Measurements from ENCODE around the gene KRT1.

Gene KRT1

DNA sequence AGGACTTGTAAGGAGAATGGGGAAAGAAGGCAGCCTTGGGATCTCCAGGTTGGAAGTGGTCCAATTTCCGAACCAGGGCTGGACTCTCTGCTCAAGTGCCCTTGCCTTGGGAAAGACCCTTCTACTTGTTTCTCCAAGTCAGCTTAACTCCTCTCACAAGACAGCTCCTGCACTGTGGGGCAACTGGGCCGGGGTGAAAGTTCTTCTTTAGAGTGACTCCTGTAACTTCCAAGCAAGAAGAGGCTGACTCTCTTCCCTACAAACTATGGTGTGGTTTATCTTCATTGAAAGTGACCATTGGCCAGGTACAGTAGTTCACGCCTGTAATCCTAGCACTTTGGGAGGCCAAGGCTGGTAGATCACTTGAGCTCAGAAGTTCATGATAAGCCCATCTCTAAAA, 13.7 kb downstream of the KRT1 start:
- no peak for TF ChIP-seq GATA3 (IDR thresholded peaks at IDR 0.05; ENCODE audit: low read depth, low read length)
- TF ChIP-seq GATA2 (IDR thresholded peaks at IDR 0.05; ENCODE audit: low read depth, low read length), result no peak

DNA sequence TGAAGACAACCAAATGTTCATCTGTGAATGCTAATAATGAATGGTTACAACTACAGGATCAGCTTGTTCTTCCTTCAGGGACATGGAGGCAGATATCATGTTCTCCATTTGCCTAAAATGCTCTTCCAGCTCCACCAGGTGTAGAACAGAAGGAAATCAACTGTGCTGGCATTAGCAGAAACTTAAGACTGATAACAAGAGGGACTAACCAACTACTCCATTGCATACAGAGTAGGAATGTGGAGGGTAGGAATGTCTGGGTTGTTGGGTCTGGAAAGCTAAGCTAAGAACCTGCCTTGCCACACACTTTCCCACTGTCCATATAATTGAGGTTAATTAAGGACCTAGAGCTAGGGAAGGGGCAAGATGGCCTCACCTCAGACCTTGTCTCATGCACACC, 16.8 kb downstream of the KRT1 start:
- TF ChIP-seq GATA3 (IDR thresholded peaks at IDR 0.05; ENCODE audit: low read depth, low read length) (no peak), GATA2 (IDR thresholded peaks at IDR 0.05; ENCODE audit: low read depth, low read length) (no peak)

DNA sequence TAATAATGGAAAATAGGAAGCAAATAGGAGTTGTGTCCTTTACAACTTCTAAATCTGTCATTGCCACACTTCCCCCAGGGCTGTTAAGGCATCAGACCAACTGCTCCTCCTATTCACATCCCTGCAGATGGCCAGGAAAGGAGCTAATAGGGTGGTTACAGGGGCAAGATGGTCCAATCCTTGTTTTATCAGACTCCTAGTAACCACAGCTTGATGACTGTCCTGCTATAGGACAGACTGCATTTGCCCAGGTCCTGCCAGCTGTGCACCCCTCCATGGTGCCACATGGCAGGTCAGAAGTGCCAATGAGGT, 17.3 kb downstream of the KRT1 start:
- TF ChIP-seq GATA3 (IDR thresholded peaks at IDR 0.05; ENCODE audit: low read depth, low read length) (no peak), GATA2 (IDR thresholded peaks at IDR 0.05; ENCODE audit: low read depth, low read length) (no peak)

DNA sequence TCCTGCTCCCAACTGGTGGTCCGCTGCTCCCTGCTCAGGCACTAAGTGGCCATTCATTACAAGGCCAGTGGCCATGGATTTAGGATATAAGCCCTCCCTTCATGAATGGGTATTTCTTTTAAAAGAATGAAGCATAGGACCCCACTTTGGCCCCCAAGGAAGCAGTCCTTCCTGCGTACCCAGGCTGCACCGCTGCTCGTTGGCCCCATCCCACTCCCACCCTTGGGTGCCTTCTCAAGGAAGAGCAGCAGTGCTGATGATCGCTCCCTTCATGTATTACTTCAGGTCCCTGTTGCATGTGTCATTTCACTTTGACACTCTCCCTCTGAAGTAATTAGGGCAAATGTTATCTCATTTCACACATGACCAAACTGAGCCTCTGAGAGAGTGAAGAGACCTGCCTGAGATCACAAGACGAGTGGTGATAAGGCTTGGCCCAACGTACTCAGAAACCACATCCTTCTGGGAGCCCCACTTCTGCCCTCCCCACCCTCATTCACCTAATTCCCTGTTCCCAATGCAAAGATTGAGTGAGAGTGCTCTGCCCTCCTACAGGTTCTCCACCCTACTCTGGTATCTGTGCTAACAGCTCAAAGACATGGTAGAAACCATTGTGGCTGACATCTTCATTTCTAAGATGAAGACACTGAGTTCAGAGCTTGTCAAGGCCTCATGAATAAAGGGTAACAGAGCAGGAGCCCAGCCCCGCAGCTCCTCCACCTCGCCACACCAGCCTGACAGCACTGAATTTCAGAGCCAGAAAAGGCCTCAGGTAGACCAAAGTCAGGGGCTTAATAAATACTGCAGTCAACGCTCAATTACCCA, 17.9 kb downstream of the KRT1 start:
- TF ChIP-seq GATA3 (IDR thresholded peaks at IDR 0.05; ENCODE audit: low read depth, low read length) (no peak), GATA2 (IDR thresholded peaks at IDR 0.05; ENCODE audit: low read depth, low read length) (no peak)

DNA sequence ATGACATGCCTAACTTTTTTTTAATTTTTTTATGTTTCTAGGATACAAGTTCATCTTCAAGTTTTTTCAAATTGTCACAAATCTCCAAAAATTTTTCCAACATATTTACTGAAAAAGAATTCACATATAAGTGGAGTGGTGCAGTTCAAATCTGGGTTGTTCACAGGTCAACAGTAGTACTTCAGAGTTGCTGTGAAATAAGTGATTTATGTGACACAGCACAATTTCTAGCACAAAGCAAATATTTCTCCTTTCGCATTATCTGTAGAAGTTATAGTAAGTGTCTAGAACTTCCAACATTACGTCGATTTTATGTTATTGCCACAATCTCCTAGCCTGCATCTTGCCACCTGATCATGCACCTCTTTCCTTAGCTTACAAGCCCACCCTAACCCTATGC, 18.5 kb downstream of the KRT1 start:
- no peak for TF ChIP-seq GATA2 (IDR thresholded peaks at IDR 0.05; ENCODE audit: low read depth, low read length)
- no peak for TF ChIP-seq GATA3 (IDR thresholded peaks at IDR 0.05; ENCODE audit: low read depth, low read length)

DNA sequence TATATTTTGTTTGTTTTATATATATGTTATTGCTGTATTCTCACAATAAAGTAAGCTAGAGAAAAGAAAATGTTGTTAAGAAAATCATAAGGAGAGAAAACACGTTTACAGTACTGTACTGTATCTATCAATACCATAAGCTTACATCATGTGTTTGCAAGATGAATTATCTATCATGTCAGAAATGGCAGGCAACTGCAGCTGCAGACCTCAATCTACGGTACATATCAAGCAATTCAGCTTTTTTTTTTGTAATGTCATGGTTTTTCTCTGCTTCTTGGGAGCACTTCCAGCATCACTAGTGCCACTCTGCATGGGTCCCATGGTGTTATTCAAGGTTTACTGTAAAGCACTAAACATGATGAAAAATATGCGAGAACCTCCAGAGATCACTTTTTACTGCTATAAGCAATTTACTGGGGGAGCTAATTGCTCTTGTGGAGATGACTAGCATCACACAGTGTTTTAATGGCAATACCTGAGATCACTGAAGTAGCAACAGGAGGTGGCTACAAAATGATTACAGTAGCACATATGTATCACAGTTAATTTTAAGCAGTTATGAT, 19.2 kb downstream of the KRT1 start:
- TF ChIP-seq GATA2 (IDR thresholded peaks at IDR 0.05; ENCODE audit: low read depth, low read length) (no peak), GATA3 (IDR thresholded peaks at IDR 0.05; ENCODE audit: low read depth, low read length) (no peak)

DNA sequence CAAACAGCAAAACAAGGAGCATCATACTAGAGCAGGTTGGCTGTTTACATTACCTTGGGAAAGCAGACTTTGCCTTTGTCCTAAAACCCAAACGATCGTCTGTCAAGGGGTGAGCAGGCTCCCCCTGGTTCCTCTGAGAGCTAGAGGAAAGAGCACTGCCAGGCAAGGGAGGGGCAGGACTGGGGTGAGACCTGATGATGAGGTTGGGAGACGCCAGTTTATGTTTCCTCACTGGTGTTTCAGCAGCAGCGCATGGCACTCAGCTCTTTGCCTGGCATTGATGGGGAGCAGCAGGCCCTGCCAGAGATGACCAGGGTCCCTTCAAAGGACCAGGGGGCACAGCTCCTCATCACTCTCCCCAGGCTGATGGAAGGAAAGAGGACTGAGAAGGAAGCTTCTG, 20.3 kb downstream of the KRT1 start:
- TF ChIP-seq GATA3 (IDR thresholded peaks at IDR 0.05; ENCODE audit: low read depth, low read length), result no peak
- no peak for TF ChIP-seq GATA2 (IDR thresholded peaks at IDR 0.05; ENCODE audit: low read depth, low read length)

DNA sequence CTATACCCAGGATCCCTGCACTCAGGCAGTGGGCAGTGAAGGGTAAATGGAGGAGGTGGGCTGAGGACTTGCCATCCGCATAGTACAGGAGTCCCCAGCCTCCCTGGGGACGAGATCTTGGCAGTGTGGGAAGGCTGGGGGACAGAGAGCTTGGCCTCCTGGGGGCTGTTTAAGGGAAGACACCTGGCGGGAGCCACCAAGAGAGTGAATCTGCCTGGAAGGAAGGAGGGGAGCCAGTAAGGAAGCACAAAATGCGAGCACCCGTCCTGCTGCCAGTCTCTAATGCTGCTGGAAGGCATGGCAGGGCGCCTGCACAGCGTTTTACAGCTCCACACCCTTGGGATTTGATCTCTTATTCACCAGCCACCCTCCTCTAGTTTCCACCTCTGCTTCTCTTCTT, 20.8 kb downstream of the KRT1 start:
- TF ChIP-seq GATA3 (IDR thresholded peaks at IDR 0.05; ENCODE audit: low read depth, low read length), result no peak
- TF ChIP-seq GATA2 (IDR thresholded peaks at IDR 0.05; ENCODE audit: low read depth, low read length), result no peak

DNA sequence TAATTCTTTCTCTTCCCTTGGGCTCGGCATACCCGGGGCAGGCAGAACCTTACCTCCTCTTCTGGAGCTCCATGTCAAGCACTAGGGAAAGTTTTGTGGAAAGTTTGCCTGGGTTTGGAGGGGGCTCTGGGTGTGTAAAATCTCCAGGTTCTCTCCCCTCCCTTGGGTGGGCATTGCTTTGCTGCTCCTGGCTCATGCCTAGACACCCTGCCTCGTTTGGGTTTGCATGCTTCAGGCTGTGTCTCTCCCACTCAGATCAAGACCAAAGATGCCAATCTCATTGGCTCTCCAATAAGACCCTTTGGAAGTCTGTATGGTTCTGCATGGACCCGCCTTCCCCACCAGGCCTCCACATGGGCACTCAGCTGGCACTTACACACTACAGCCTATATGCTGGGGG, 22.0 kb downstream of the KRT1 start:
- TF ChIP-seq GATA2 (IDR thresholded peaks at IDR 0.05; ENCODE audit: low read depth, low read length) (no peak), GATA3 (IDR thresholded peaks at IDR 0.05; ENCODE audit: low read depth, low read length) (no peak)

DNA sequence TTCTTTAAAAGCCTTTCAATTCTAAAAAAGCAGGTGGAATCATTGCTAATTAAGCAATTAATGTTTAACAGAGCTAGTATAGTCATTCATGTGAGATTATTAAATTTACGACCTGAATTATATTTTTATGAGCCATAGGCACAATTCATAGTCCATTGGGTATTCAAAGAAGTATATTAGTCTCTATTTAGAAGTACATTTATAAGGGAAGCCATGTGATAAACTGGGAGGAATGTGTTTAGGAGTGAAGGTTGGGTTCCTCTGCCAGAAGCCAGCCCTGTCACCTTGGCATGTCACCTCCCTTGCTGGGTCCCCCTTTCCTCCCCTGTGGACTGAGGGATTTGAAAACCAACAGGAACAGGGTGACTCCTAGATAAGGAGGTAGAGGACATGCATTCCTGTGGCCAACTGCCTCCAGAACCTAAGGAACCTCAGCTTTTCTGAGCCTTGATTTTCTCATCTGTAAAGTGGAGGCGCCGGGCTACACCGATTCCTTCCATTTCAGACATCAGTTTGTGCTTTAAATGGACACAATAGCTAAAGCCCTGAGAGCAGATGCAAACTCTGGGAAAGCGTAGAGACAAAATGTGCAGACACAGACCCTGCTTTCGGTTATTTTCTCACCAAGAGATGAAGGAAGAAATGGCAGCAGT, 22.8 kb downstream of the KRT1 start:
- TF ChIP-seq GATA2 (IDR thresholded peaks at IDR 0.05; ENCODE audit: low read depth, low read length) (no peak), GATA3 (IDR thresholded peaks at IDR 0.05; ENCODE audit: low read depth, low read length) (no peak)

DNA sequence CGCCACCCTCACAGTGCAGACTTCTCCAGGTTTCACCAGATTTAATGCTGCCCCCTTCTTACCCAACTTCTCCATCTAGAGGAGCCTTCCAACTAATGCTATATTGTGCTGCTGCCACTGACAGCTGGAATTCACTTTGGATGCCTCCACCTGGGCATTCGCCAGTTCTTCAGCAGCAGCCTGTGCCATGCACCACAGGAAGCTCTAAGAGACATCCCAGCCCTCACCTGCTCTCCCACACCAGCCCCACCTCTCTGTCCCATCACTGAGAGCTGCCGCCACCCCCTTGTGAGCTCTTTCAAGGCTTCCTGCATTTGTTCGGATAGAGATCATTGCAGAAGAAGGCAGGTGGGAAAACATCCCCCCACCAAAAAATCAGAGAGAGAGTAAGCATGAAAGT, 23.6 kb downstream of the KRT1 start:
- TF ChIP-seq GATA2 (IDR thresholded peaks at IDR 0.05; ENCODE audit: low read depth, low read length), result no peak
- TF ChIP-seq GATA3 (IDR thresholded peaks at IDR 0.05; ENCODE audit: low read depth, low read length), result no peak

DNA sequence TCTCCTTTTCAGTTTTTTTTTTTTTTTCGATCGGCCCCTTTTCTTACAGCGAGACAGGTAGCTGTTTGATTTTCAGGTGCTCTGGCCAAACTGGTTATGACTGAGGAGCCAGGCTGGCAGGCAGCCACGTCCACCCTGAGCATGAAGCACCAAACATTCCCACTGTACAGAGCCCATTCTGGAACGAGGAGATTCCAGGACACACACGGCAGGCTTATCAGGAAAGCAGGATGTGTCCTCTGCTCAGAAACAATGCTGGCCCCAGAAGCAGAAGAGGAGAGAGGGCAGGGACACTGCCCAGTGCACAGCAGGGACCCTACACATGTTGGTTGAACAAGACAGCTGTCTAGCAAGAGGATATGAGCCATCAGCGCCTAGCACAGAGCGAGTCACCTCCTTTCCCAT, 24.5 kb downstream of the KRT1 start:
- TF ChIP-seq GATA3 (IDR thresholded peaks at IDR 0.05; ENCODE audit: low read depth, low read length), result no peak
- no peak for TF ChIP-seq GATA2 (IDR thresholded peaks at IDR 0.05; ENCODE audit: low read depth, low read length)

DNA sequence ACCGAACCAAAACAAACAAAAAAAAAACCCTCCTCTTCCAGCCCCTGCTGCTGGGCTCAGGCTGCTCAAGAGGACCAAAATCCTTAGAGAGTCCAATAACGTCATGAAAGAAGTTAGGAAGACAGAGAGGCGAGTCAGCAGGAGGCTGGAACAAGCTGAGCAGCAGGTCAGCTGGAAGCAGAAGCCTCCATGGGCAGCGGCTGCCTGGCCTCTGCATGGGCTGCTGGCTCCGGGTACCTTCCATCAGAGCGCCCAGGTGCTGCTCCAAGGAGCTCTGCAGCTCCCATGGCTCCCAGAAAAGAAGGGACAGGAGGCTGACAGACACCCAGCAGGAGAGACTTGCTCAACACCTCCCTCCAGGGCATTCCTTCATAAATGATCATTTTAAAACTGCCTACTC, 25.0 kb downstream of the KRT1 start:
- TF ChIP-seq GATA3 (IDR thresholded peaks at IDR 0.05; ENCODE audit: low read depth, low read length) (no peak), GATA2 (IDR thresholded peaks at IDR 0.05; ENCODE audit: low read depth, low read length) (no peak)

DNA sequence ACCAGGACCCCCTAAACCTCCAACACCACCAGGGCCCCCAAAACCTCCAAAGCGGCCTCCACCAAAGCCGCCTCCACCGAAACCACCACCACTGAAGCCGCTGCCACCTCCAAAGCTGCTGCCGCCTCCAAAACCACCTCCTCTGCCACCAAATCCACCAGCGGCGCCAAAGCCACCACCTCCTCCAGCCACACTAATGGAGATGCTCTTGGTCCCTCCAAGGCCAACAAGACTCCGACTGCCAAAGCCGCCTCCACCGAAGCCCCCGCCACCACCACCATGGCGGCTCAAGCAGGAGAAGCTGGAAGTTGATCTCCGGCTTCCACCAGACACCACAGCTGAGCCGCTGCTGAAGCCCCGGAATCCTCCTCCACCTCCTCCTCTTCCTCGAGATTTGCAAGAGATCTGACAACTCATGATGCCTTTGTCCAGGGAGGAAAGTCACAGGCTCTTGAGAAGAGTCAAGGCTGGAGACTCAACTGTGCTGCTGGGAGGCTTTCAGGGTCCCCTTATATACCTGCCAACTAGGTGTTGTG, 28.4 kb downstream of the KRT1 start, which contains the start of gene KRT2:
Gene KRT2, minus strand, starts transcription at position 486 of the 536 bp plus-strand sequence. Its CDS starts 69 bp downstream, at position 417.
- TF ChIP-seq GATA3 (IDR thresholded peaks at IDR 0.05; ENCODE audit: low read depth, low read length), result no peak
- no peak for TF ChIP-seq GATA2 (IDR thresholded peaks at IDR 0.05; ENCODE audit: low read depth, low read length)
